NAMALWA (cell line): Measurements from ENCODE around the gene OR9A4.

ENCODE experiments used
- DNase-seq: peaks from one replicate; pipeline ENCODE4 v3.0.0-alpha.2; 2015; ENCODE audit warnings: low spot score

OR9A4 gene

DNA sequence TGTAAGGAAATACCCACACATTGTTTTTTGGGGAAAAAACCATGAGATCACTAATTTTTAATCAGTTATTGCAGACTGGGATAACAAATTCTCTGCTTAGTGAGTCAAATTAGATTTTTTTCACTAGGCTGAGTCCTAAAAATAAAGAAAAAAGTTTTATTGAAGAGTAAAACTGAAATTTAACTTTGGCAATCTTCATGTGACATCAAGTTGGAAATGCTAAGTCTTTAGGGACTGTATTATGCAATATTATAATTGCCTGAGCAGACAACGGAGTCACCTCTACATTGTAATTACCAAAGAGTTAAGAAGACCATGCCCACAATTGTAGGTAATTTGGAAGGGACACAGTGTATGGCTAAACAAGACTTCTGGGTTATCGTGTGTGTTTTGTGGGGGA is 32.8 kb downstream of the OR9A4 start:
- DNase-seq = no peak

DNA sequence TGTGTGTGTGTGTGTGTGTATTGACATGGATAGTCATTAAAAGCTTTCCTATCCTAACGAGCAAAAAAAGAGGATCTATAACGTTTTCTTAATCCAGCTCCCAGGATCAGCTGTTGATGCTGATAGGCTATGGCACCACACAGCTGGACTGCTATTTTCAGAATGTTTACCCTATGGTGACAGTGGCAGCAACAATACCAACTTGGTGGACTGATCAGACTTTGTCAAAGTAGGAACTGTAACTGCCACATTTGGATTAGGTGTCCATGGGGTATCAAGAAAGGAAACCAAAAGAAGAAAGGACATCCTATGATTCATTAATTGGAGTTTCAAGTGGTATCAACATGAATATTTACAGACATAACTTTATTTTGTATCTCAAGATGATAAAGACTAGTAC is 33.3 kb downstream of the OR9A4 start:
- DNase-seq = no peak

DNA sequence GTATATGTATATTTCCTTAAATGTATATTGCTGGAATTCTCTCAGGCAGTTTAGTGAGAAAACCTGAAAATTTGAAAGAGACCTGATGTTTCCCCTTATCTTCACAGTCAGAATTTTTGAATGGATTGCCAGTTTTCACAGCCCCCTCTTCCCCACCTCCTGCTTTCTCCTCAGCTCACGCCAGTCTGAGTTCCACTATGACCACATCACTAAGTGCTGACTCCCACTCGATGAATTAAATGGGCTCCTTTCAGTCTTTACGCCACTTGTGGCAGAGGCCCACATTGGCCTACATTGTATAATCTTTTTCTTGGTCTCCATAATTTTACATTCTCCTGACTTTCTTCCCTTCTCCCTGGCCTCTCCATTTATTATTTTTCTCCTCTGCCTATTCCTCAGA is 33.7 kb downstream of the OR9A4 start:
- DNase-seq = no peak

DNA sequence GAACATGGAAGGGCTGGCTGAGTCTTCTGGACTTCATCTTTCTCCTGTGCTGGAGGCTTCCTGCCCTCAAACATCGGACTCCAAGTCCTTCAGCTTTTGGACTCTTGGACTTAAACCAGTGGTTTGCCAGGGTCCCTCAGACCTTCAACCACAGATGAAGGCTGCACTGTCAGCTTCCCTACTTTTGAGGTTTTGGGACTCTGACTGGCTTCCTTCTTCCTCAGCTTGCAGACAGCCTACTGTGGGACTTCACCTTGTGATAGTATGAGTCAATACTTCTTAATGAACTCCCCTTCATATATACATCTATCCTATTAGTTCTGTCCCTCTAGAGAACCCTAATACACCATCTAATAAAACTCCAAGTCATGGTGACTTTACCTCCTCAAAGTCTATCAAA is 34.6 kb downstream of the OR9A4 start:
- no peak for DNase-seq

DNA sequence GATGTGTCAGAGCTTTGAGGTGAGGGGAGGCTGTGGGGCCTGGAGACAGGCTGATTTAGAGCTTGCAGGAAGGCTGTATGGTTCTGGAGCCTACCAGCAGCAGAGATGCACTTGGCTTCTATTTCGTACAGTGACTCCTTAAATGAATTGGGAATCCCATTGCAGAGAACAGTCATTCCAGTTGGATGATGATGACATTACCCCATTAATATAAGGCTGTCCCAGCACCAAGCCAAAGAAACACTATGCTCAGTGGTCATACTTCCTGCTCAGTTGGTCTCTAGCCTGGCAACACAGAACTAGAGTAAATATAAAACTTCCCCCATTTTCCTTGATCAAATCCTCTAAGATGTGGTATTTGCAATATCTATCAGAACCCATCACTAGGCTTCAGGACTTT is 36.3 kb downstream of the OR9A4 start:
- no peak for DNase-seq

DNA sequence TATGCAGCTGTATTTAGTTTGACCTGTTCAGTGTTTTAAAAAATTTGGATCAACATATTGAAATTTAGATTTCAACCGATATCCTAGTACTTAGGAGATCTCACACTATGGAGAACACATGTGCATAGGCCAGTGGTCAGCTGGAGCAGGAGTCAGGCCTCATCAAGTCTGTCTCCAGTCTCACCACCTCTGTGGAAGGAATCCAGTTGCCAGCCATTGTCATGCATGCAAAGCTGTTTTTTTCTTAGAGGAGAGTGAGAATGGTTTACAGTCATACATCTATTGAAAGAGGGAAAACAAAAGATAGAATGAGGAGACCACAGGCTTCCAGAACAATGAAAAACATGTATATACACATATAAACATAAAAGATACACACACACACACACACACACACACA is 38.1 kb downstream of the OR9A4 start:
- DNase-seq = no peak

DNA sequence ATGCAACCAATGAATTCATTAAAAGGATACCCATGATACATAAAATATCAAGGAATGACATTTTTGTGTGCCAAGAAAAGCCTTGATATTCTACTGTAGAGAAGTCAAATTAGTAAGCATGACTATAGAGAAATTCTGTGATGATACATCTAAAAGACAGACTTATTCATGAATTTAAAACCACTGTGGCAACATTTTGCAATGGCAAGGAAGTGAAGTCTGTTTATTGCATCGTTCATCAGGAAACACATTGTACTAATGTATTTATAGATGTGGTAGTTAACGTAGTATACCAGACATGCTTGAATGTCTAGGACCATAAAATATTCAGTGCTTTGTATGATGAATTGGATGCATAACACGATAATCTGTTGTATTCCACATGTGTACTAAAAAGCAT is 39.9 kb downstream of the OR9A4 start:
- DNase-seq = no peak

DNA sequence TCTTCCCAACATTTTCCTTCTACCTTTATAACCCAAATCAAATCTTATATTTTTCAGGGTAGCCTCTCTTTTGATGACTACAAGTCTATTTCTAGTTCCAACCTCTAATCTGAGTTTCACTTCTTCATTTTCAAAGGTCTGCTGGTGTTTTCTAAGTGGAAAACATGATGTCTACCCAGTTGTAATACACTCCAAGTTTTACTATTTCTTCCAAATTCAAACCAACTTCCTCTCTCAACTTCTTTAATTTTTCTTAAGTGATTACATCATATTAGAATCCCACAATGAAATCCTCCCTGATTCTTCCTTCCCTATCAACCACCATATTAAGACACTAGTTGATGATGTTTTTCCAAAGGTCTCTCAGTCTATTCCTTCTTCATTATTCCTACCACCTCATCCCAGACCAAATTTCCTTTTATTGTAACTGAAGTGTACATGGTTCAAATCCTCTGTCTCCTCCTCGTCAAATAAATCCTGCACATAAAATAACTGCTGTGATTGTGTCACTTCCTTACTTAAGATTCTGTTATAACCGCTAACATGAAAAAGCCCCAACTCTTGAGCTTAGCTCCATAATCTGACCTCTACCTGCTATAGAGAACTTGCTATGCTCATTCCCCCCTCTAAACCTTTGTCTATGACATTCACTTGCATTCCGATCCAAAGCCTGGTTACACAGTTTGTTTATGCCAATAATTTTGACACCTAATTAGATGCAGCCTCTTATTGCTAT is 44.7 kb downstream of the OR9A4 start:
- peak; percentile 69 for DNase-seq
